Naive thymus-derived CD8-positive, alpha-beta T cell (primary cell): ENCODE results near the gene DCT. TPM values are rescaled to one million over a fixed set of nuclear protein-coding genes. Genes with fewer than 3 reads are reported as not detected.
"Not testable (repeated sequence)": the region's sequence is repeated elsewhere in the genome, so short reads cannot be mapped to it uniquely, and the experiment has no call there.

Source experiments
- ATAC-seq, 2 donors: fragments of 150-1000 bp; cut with Tn5 transposase in 1 of 2; sonication (Bioruptor Pico), chemical (Tn5 transposase) in 1 of 2; 1 replicate in 1 of 2; 2 replicates in 1 of 2; pipeline ENCODE4 v1.10.0; 2021; ENCODE audit warnings: mild to moderate bottlenecking in 2 of 2, moderate library complexity in 2 of 2
- POLR2A ChIA-PET: fragments of 350-600 bp; sonication (Branson Sonifier 250); formaldehyde crosslinking; loops from one replicate; lab custom pipeline; 2021; ENCODE audit warnings: antibody characterized with exemption; lab: Charles Lee
- DNase-seq, 10 donors: peaks; one replicate each; pipeline versions ENCODE4 v3.0.0 to v3.0.0-alpha.2; 2020 to 2022
- H3K27ac Mint-ChIP-seq, 10 donors: one replicate each; pipeline ENCODE4 v1.8.0; 2020 to 2022; ENCODE audit warnings: mild to moderate bottlenecking in 10 of 10, mixed read lengths in 10 of 10, moderate library complexity in 4 of 10, inconsistent platforms in 1 of 10
- H3K27me3 Mint-ChIP-seq, 5 donors: one replicate each; pipeline ENCODE4 v1.8.0; 2021 to 2022; ENCODE audit warnings: mixed read lengths in 5 of 5
- H3K36me3 Mint-ChIP-seq, 3 donors: one replicate each; pipeline ENCODE4 v1.8.0; 2020 to 2022; ENCODE audit warnings: mixed read lengths in 3 of 3, mild to moderate bottlenecking in 2 of 3, inconsistent platforms in 1 of 3
- H3K4me1 Mint-ChIP-seq, 4 donors: one replicate each; pipeline ENCODE4 v1.8.0; 2021 to 2022; ENCODE audit warnings: mixed read lengths in 4 of 4
- H3K4me3 Mint-ChIP-seq, 10 donors: one replicate each; pipeline ENCODE4 v1.8.0; 2020 to 2022; ENCODE audit warnings: mild to moderate bottlenecking in 10 of 10, mixed read lengths in 10 of 10, moderate library complexity in 6 of 10, inconsistent platforms in 1 of 10
- H3K9me3 Mint-ChIP-seq, 9 donors: one replicate each; pipeline ENCODE4 v1.8.0; 2020 to 2022; ENCODE audit warnings: mixed read lengths in 9 of 9, mild to moderate bottlenecking in 3 of 9, inconsistent platforms in 1 of 9, moderate library complexity in 1 of 9
- polyA plus RNA-seq, 3 donors: library from polyadenylated mRNA; unstranded; fragments of 300-500 nt; fragmentation: Illumina TruSeq; gene quantifications; one replicate each; pipeline ENCODE4 v1.2.3, GENCODE V29; 2021
- total RNA-seq, 8 experiments: library from RNA in 2 of 8; stranded (reverse) in 2 of 8; gene quantifications; one replicate each; pipeline ENCODE4 v1.2.3 and lab custom pipeline; 2021 to 2026

Gene DCT
- total RNA-seq: 1 to 10 TPM; 1.1 TPM
- under 1 TPM in 2 of 3 donors, not detected in 1; 0.19 to 0.77 TPM for polyA plus RNA-seq
- 0 to 3.0 (median 0.72) reads per million in 6 experiments for total RNA-seq (lab: John Stamatoyannopoulos, UW)

- Mint-ChIP-seq H3K9me3 (peaks cover 0 to 4% (median 0%) of the 10 kb centered on the region in 9 donors), H3K27ac (peak within 1 kb of the TSS in 1 of 10 donors; percentile 13)
- POLR2A ChIA-PET: no interaction called here
These were observed at the start of gene DCT for GRCh38 chr13:94479616-94480015. Gene DCT, minus strand, starts transcription at chr13:94479682. Its CDS starts 427 bp downstream, at chr13:94479255.

DNA sequence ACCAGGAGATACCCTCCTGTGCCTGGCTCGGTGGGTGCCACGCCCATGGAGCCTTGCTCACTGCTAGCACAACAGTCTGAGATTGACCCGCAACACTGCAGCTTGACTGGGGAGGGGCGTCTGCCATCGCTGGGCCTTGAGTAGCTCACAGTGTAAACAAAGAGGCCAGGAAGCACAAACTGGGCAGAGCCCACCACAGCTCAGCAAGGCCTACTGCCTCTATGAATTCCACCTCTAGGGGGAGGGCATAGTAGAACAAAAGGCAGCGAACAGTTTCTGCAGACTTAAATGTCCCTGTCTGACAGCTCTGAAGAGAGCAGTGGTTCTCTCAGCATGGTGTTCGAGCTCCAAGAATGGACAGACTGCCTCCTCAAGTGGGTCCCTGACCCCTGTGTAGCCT is 47.5 kb upstream of the DCT start:
- peaks cover 0 to 27% (median 5%) of the 10 kb centered on the region in 9 donors for H3K9me3 Mint-ChIP-seq
- H3K4me3 Mint-ChIP-seq, H3K27me3 Mint-ChIP-seq, DNase-seq, H3K27ac Mint-ChIP-seq, ATAC-seq, H3K4me1 Mint-ChIP-seq, POLR2A ChIA-PET: not testable (repeated sequence)
- H3K36me3 Mint-ChIP-seq: peaks cover 0 to 13% (median 12%) of the 10 kb centered on the region in 3 donors

More at GRCh38 chr13:94479616-94480015, at the start of gene DCT:
- ATAC-seq: no peak
- no peak for DNase-seq
- no peaks in the 10 kb centered on the region for H3K36me3 Mint-ChIP-seq
- peaks cover 0 to 5% (median 0%) of the 10 kb centered on the region in 5 donors for H3K27me3 Mint-ChIP-seq
- H3K4me3 Mint-ChIP-seq: no peak within 1 kb of the TSS
- no peaks in the 10 kb centered on the region for H3K4me1 Mint-ChIP-seq

DNA sequence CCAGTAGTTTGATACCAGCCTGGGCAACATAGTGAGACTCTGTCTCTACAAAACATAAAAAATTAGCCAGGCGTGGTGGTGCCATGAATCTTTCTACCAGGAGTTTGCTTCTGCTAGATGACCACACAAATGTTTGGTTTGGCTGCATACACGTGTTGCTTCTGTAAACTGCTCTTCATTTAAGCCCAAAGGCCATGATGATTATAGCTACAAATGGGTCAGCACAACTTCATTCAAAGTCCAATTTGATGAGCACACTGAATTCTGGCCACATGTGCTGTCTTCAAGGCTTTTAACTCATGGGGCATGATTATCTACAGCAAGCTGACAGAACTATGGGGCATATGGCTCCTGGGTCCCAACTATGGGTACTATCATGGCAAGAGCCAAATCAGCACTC is 46.3 kb upstream of the DCT start:
- no peak for DNase-seq
- Mint-ChIP-seq H3K27ac (no peak overlapping the region), H3K27me3 (peaks cover 0 to 5% (median 0%) of the 10 kb centered on the region in 5 donors), H3K4me1 (peaks cover 0 to 2% (median under 1%) of the 10 kb centered on the region in 4 donors), H3K36me3 (peaks cover 0 to 13% (median 7%) of the 10 kb centered on the region in 3 donors), H3K9me3 (peaks cover 0 to 27% (median 5%) of the 10 kb centered on the region in 9 donors), H3K4me3 (no peak overlapping the region)
- POLR2A ChIA-PET: no interaction called here
- ATAC-seq: no peak

DNA sequence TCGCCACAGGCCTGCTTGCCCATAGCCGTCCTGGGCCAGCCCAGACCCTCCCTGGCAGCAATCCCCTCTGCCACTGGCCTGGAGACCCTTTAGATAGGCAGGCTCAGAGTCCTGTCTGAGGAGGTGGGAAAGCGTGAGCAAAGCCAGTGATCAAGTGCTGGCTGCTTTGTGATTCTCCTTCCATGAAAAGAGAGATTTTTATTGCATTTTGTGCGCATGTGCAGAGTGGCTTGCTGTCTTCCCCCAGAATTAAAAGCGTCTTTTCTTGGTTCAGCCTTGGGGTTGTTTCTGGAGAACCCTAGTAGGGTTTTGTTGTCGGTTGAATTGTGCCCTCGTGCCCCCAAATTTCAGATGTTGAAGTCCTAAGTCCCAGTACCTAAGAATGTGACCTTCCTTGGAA is 44.9 kb upstream of the DCT start:
- Mint-ChIP-seq H3K9me3 (peaks cover 0 to 21% (median 5%) of the 10 kb centered on the region in 9 donors), H3K27me3 (peaks cover 0 to 5% (median 0%) of the 10 kb centered on the region in 5 donors), H3K4me3 (no peak overlapping the region), H3K36me3 (peaks cover 0 to 9% (median 7%) of the 10 kb centered on the region in 3 donors), H3K4me1 (peaks cover 0 to 2% (median under 1%) of the 10 kb centered on the region in 4 donors), H3K27ac (no peak overlapping the region)
- ATAC-seq (no peak), DNase-seq (no peak)
- POLR2A ChIA-PET: interaction anchor here (0.5 kb wide), 1 partner anchor 76 kb away, joined by 3 read pairs; no protein-coding TSS in a partner anchor

DNA sequence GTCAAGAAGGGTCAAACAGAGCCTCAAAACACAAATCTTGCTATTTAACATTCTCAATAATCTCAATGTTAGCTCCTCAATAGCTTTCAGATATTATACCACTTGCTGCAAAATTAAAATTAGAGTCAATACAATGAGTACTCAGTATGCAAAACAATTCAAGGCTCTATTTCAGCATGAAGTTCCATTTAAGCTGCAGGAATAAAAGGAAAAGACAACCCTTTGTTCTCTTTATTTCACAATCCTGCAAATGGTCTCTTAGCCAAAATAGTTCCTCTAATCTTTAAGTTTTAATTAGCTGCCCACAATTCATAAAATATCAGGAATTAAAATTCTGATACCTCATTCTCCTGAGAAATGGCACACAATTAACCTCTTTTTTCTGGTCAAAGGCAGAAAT is 40.5 kb upstream of the DCT start:
- Mint-ChIP-seq H3K36me3 (peaks cover 0 to 14% (median 5%) of the 10 kb centered on the region in 3 donors), H3K4me3 (no peak overlapping the region), H3K27me3 (no peaks in the 10 kb centered on the region), H3K9me3 (peaks cover 0 to 16% (median 5%) of the 10 kb centered on the region in 9 donors), H3K27ac (no peak overlapping the region), H3K4me1 (peaks cover 0 to 4% (median 2%) of the 10 kb centered on the region in 4 donors)
- DNase-seq: no peak
- ATAC-seq: no peak
- POLR2A ChIA-PET: no interaction called here

- POLR2A ChIA-PET: no interaction called here
- Mint-ChIP-seq H3K36me3 (peaks cover 0 to 14% (median 4%) of the 10 kb centered on the region in 3 donors), H3K27ac (no peak overlapping the region), H3K4me3 (no peak overlapping the region), H3K9me3 (peaks cover 0 to 16% (median 5%) of the 10 kb centered on the region in 9 donors), H3K4me1 (peaks cover 0 to 7% (median 2%) of the 10 kb centered on the region in 4 donors), H3K27me3 (peaks cover 0 to 2% (median 0%) of the 10 kb centered on the region in 5 donors)
- DNase-seq (no peak), ATAC-seq (no peak)
These were observed 37.0 kb upstream of the DCT start for GRCh38 chr13:94516456-94516855.

DNA sequence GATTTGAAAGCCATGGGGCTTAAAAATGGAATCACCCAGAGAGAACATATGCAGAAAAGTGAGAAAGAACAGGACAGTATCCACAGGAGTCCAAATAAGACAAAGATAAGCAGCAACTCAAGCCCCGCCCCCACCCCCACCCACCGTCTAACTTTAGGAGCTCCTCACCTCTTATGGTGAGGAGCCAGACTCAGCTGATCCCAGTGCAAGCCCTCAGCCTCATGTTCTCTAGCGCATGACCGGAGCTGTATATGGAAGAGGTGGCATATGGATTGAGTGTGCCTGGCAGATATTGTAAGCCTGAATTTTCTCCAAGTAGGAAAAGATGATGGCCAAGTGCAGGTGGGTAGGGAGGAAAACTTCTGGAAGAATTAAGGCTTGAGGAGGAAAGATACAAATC is 36.4 kb upstream of the DCT start:
- Mint-ChIP-seq H3K27me3 (peaks cover under 1 to 5% (median 3%) of the 10 kb centered on the region in 5 donors), H3K9me3 (peaks cover 0 to 20% (median 5%) of the 10 kb centered on the region in 9 donors), H3K27ac (no peak overlapping the region), H3K36me3 (peaks cover 0 to 17% (median 4%) of the 10 kb centered on the region in 3 donors), H3K4me1 (peaks cover 0 to 7% (median 2%) of the 10 kb centered on the region in 4 donors), H3K4me3 (no peak overlapping the region)
- DNase-seq: no peak
- POLR2A ChIA-PET: no interaction called here
- ATAC-seq: no peak

GRCh38 chr13:94515374-94515773 is 35.9 kb upstream of the DCT start:
- H3K36me3 Mint-ChIP-seq: peaks cover 0 to 21% (median 4%) of the 10 kb centered on the region in 3 donors
- no peak for ATAC-seq
- H3K27ac Mint-ChIP-seq: peak overlapping the region in 1 of 10 donors; percentile 4
- POLR2A ChIA-PET: no interaction called here
- peaks cover 1 to 10% (median 8%) of the 10 kb centered on the region in 5 donors for H3K27me3 Mint-ChIP-seq
- H3K4me3 Mint-ChIP-seq: no peak overlapping the region
- DNase-seq: no peak
- peaks cover 0 to 7% (median 2%) of the 10 kb centered on the region in 4 donors for H3K4me1 Mint-ChIP-seq
- H3K9me3 Mint-ChIP-seq: peaks cover 0 to 26% (median 6%) of the 10 kb centered on the region in 9 donors

- Mint-ChIP-seq H3K9me3 (peaks cover 0 to 24% (median 6%) of the 10 kb centered on the region in 9 donors), H3K4me1 (peaks cover 0 to 14% (median 8%) of the 10 kb centered on the region in 4 donors), H3K4me3 (no peak overlapping the region), H3K27ac (no peak overlapping the region), H3K27me3 (peaks cover 1 to 25% (median 13%) of the 10 kb centered on the region in 5 donors), H3K36me3 (peaks cover 0 to 19% (median 9%) of the 10 kb centered on the region in 3 donors)
- no peak for DNase-seq
- no peak for ATAC-seq
- POLR2A ChIA-PET: no interaction called here
These were observed 33.5 kb upstream of the DCT start for GRCh38 chr13:94513026-94513425.

GRCh38 chr13:94505730-94506129 is 26.2 kb upstream of the DCT start:
- Mint-ChIP-seq H3K27me3 (peaks cover 4 to 21% (median 8%) of the 10 kb centered on the region in 5 donors), H3K4me3 (no peak overlapping the region), H3K27ac (no peak overlapping the region), H3K4me1 (peaks cover 9 to 16% (median 14%) of the 10 kb centered on the region in 4 donors), H3K36me3 (peaks cover 0 to 9% (median 6%) of the 10 kb centered on the region in 3 donors), H3K9me3 (peaks cover 0 to 12% (median 2%) of the 10 kb centered on the region in 9 donors)
- POLR2A ChIA-PET: interaction anchor here (0.5 to 1.1 kb wide), 2 partner anchors 8 to 91 kb away, joined by 3 read pairs; partner anchors contain the start of gene TGDS
- ATAC-seq: no peak
- no peak for DNase-seq

DNA sequence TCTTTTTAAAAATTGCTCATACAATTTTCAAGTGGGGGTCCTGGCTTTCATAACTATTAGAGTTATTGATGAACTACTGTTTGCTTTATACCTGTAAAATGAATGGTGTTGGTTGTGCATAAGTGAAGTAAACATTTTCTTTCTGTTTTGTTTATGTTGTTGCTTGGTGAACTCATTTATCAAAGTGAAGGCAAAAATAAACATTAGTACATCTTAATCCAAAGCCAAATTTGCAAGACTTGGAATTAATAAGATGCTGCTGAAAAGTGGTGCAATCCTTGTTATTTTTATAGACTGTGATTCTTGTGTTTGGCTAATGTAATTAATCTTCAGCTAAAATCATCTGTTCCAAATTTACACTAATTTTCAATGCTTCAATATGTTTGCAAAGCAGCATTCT is 24.4 kb upstream of the DCT start:
- DNase-seq: no peak
- ATAC-seq: no peak
- Mint-ChIP-seq H3K36me3 (peaks cover 0 to 4% (median 0%) of the 10 kb centered on the region in 3 donors), H3K27me3 (peaks cover 2 to 14% (median 4%) of the 10 kb centered on the region in 5 donors), H3K4me1 (peaks cover 9 to 16% (median 14%) of the 10 kb centered on the region in 4 donors), H3K9me3 (peaks cover 0 to 5% (median 0%) of the 10 kb centered on the region in 9 donors), H3K27ac (no peak overlapping the region), H3K4me3 (no peak overlapping the region)
- POLR2A ChIA-PET: no interaction called here

GRCh38 chr13:94498831-94499230 is 19.3 kb upstream of the DCT start:
- DNase-seq, H3K9me3 Mint-ChIP-seq, H3K27me3 Mint-ChIP-seq, H3K36me3 Mint-ChIP-seq, H3K4me3 Mint-ChIP-seq, POLR2A ChIA-PET, H3K4me1 Mint-ChIP-seq, ATAC-seq, H3K27ac Mint-ChIP-seq: not testable (repeated sequence)

- H3K4me1 Mint-ChIP-seq: no peaks in the 10 kb centered on the region
- POLR2A ChIA-PET: no interaction called here
These were observed 16.3 kb upstream of the DCT start for GRCh38 chr13:94495806-94496205.

More at GRCh38 chr13:94495806-94496205, 16.3 kb upstream of the DCT start:
- DNase-seq (no peak), ATAC-seq (no peak)
- H3K27ac Mint-ChIP-seq: no peak overlapping the region
- H3K4me3 Mint-ChIP-seq: no peak overlapping the region
- no peaks in the 10 kb centered on the region for H3K27me3 Mint-ChIP-seq
- H3K9me3 Mint-ChIP-seq: peaks cover 0 to 9% (median 1%) of the 10 kb centered on the region in 9 donors
- peaks cover 0 to 6% (median 0%) of the 10 kb centered on the region in 3 donors for H3K36me3 Mint-ChIP-seq
